Activated CD8-positive, alpha-beta T cell treated with anti-CD3 and anti-CD28 coated beads for 36 hours (primary cell): ENCODE results near the gene GRID1. TPM values are rescaled to one million over a fixed set of nuclear protein-coding genes. Genes with fewer than 3 reads are reported as not detected.

Experiments
- ATAC-seq: fragments of 200-7000 bp; cut with Tn5 transposase; one replicate; pipeline ENCODE4 v1.10.0; 2021; ENCODE audit warnings: mild to moderate bottlenecking, moderate library complexity
- CTCF ChIA-PET: fragments of 350-600 bp; sonication (Branson Sonifier 250); formaldehyde crosslinking; loops from one replicate; lab custom pipeline; 2021; ENCODE audit warnings: antibody characterized with exemption; lab: Charles Lee
- POLR2A ChIA-PET: fragments of 350-600 bp; sonication (Branson Sonifier 250); formaldehyde crosslinking; loops from one replicate; lab custom pipeline; 2021; ENCODE audit warnings: antibody characterized with exemption; lab: Charles Lee
- DNase-seq: peaks from one replicate; pipeline ENCODE4 v3.0.0-alpha.2; 2020
- H3K27ac Mint-ChIP-seq: one replicate; pipeline ENCODE4 v1.8.0; 2021; ENCODE audit warnings: mild to moderate bottlenecking, mixed read lengths
- H3K27me3 Mint-ChIP-seq: one replicate; pipeline ENCODE4 v1.8.0; 2021; ENCODE audit warnings: mixed read lengths
- H3K36me3 Mint-ChIP-seq: one replicate; pipeline ENCODE4 v1.8.0; 2021; ENCODE audit warnings: low read depth, mixed read lengths
- H3K4me1 Mint-ChIP-seq: one replicate; pipeline ENCODE4 v1.8.0; 2021; ENCODE audit warnings: low read depth, mixed read lengths
- H3K4me3 Mint-ChIP-seq: one replicate; pipeline ENCODE4 v1.8.0; 2021; ENCODE audit warnings: mild to moderate bottlenecking, moderate library complexity, mixed read lengths
- H3K9me3 Mint-ChIP-seq: one replicate; pipeline ENCODE4 v1.8.0; 2021; ENCODE audit warnings: mixed read lengths
- intact Hi-C: fragments of 100-400 bp; cut with micrococcal nuclease; formaldehyde crosslinking; loops from one replicate; pipeline ENCODE4 v1.10.0; 2022
- total RNA-seq, 2 experiments: library from RNA; stranded (reverse); gene quantifications; one replicate each; pipeline ENCODE4 v1.2.3, GENCODE V29; 2021
- TF ChIP-seq, protein P1 (sequence below): fragments of 200-600 bp; IDR thresholded peaks from one replicate; pipeline ENCODE4 v1.8.0; 2022; ENCODE audit warnings: antibody characterized with exemption, mild to moderate bottlenecking

Gene GRID1
- total RNA-seq, 2 experiments from 2014 or later: not detected

DNA sequence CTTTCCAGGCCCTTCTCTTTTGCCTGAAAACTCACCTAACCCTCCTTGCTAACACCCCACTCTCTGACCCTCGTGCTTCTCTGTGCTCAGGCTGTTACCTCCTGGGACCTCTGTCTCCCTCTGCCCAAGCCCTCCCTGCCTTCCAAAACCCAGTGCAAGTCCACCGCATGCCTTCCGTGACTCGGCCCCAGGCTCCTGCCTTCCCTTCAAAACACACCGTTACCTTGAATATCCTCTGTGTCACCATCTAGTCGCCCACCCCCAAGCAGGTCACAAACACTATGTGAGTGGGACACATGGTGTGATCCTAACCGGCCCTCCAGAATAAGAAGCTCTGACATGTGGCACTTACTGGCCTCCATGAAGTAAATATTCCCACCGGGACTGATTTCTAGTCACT lies 176.7 kb downstream of the GRID1 start:
- intact Hi-C loops: no loop called here
- TF ChIP-seq, protein P1, sequence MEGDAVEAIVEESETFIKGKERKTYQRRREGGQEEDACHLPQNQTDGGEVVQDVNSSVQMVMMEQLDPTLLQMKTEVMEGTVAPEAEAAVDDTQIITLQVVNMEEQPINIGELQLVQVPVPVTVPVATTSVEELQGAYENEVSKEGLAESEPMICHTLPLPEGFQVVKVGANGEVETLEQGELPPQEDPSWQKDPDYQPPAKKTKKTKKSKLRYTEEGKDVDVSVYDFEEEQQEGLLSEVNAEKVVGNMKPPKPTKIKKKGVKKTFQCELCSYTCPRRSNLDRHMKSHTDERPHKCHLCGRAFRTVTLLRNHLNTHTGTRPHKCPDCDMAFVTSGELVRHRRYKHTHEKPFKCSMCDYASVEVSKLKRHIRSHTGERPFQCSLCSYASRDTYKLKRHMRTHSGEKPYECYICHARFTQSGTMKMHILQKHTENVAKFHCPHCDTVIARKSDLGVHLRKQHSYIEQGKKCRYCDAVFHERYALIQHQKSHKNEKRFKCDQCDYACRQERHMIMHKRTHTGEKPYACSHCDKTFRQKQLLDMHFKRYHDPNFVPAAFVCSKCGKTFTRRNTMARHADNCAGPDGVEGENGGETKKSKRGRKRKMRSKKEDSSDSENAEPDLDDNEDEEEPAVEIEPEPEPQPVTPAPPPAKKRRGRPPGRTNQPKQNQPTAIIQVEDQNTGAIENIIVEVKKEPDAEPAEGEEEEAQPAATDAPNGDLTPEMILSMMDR: no peak
- no peaks in the 10 kb centered on the region for H3K4me1 Mint-ChIP-seq
- H3K27ac Mint-ChIP-seq: no peak overlapping the region
- CTCF ChIA-PET: no interaction called here
- H3K27me3 Mint-ChIP-seq: no peaks in the 10 kb centered on the region
- no peak for ATAC-seq
- no peaks in the 10 kb centered on the region for H3K9me3 Mint-ChIP-seq
- DNase-seq: no peak
- POLR2A ChIA-PET: no interaction called here
- no peaks in the 10 kb centered on the region for H3K36me3 Mint-ChIP-seq
- no peak overlapping the region for H3K4me3 Mint-ChIP-seq

DNA sequence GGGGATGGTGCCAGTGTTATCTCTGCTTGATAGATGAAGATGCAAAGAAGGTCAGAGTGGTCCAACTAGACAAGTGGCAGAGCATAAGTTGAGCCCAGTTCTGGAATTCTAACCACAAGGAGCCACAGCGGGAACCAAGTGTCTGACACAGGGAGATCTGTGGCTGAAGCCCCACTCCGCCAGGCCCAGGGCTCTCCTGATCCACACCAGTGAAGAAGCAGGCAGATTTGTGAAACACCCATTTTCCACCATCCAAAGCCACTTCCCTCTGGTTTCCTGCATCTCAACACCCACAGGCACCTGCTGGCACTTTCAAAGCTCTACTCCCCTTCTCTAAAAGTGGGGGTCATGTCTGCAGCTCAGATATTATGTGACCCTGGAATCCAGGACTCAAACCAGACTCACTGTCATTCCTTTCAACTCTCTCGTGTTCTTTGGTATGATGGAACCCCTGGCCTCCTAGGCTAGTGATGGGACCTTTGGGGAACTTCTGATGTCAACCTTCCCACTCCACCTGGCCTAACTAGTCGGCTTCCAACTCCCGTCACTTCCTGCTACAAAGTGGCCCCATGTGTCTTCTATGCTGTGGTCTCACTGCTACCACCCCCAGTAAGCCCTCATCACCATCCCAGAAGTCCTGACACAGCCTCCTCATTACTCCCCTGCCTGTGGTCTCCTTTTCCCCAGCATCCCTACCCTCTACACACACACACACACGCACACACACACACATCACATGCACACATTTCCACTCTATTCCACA lies 177.6 kb downstream of the GRID1 start:
- H3K4me3 Mint-ChIP-seq: no peak overlapping the region
- H3K9me3 Mint-ChIP-seq: no peaks in the 10 kb centered on the region
- POLR2A ChIA-PET: no interaction called here
- DNase-seq (no peak), ATAC-seq (no peak)
- H3K4me1 Mint-ChIP-seq: no peaks in the 10 kb centered on the region
- intact Hi-C loops: no loop called here
- H3K36me3 Mint-ChIP-seq: no peaks in the 10 kb centered on the region
- CTCF ChIA-PET: no interaction called here
- H3K27ac Mint-ChIP-seq: no peak overlapping the region
- TF ChIP-seq, protein P1: no peak
- H3K27me3 Mint-ChIP-seq: no peaks in the 10 kb centered on the region

DNA sequence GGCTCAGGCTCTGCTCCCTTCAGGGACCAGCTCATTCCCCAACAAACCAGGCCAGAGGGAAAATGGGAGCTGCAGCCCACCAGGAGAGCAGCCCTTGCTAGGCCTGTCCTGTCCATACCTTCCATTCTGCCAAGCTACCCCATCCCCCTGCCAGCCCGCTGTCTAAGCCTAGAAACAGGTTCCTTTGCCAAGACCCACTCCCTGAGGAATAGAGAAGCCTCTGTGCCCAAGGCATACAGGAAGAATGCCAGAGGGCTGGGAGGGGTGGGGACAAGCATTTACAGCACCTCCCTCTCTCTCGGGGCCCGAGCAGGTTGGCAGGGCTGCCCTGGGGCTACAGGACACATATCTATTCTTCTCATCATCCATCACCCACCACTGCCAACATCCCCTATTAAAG lies 178.3 kb downstream of the GRID1 start:
- TF ChIP-seq, protein P1: no peak
- H3K4me1 Mint-ChIP-seq: no peaks in the 10 kb centered on the region
- no peak overlapping the region for H3K27ac Mint-ChIP-seq
- no peak for ATAC-seq
- ChIA-PET CTCF (no interaction called here), POLR2A (no interaction called here)
- no peaks in the 10 kb centered on the region for H3K27me3 Mint-ChIP-seq
- no peak overlapping the region for H3K4me3 Mint-ChIP-seq
- intact Hi-C loops: no loop called here
- no peak for DNase-seq
- no peaks in the 10 kb centered on the region for H3K36me3 Mint-ChIP-seq
- no peaks in the 10 kb centered on the region for H3K9me3 Mint-ChIP-seq

DNA sequence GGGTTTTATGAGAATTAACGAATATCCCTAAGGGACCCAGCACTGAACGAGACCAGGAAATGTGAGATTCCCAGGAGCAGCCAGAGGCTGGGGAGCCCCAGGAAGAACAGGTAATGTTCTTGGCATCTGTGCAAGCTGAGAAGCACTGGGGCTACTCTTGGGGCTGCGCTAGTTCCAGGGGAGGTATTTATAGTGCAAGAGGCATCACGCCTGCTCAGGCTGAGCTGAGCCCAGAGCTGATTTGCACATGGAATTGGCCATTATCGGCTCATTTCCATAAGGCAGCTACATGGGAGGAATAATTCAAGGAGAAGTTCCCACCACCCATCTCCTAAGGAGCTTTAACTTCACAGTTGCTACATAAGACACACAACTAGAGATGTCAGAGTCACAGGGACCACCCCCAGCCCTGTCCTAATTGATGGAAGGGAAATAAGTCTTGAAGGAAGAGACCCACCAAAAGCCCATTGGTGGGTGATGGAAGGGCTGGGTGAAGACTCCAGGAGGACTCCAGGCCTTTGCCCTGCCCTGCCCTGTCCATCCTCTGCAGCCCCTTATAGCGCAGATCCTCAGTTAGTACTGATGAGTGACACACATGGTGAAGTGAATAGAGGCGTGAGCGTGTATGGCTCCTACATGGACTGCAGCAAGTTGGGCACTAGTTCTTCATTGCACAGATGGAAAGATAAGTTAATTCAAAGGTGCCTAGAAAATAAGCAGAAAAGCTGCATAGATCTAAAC lies 178.9 kb downstream of the GRID1 start:
- CTCF ChIA-PET: no interaction called here

More for the DNA sequence above, 178.9 kb downstream of the GRID1 start:
- Mint-ChIP-seq H3K36me3 (no peaks in the 10 kb centered on the region), H3K9me3 (no peaks in the 10 kb centered on the region), H3K27me3 (no peaks in the 10 kb centered on the region), H3K4me1 (no peaks in the 10 kb centered on the region), H3K27ac (no peak overlapping the region), H3K4me3 (no peak overlapping the region)
- POLR2A ChIA-PET: no interaction called here
- intact Hi-C loops: no loop called here
- ATAC-seq: no peak
- TF ChIP-seq, protein P1: no peak
- no peak for DNase-seq
